OCI-LY7 (cell line): ENCODE data around the gene PCBD2.

Experiments
- EZH2phosphoT487 ChIP-seq: fragments of 200-600 bp; sonication (generic); IDR thresholded peaks from 2 replicates; pipeline ENCODE4 v1.6.1; 2018; ENCODE audit warnings: low read depth, borderline replicate concordance, mild to moderate bottlenecking, mixed run types, antibody characterized with exemption, low read length, moderate library complexity, mixed read lengths
- TF ChIP-seq, protein P1 (sequence below): fragments of 200-600 bp; sonication (generic); conservative IDR thresholded peaks from 2 replicates; pipeline ENCODE4 v1.5.1; 2014; ENCODE audit warnings: mild to moderate bottlenecking, antibody characterized with exemption, low read length, moderate library complexity, mixed read lengths

DNA sequence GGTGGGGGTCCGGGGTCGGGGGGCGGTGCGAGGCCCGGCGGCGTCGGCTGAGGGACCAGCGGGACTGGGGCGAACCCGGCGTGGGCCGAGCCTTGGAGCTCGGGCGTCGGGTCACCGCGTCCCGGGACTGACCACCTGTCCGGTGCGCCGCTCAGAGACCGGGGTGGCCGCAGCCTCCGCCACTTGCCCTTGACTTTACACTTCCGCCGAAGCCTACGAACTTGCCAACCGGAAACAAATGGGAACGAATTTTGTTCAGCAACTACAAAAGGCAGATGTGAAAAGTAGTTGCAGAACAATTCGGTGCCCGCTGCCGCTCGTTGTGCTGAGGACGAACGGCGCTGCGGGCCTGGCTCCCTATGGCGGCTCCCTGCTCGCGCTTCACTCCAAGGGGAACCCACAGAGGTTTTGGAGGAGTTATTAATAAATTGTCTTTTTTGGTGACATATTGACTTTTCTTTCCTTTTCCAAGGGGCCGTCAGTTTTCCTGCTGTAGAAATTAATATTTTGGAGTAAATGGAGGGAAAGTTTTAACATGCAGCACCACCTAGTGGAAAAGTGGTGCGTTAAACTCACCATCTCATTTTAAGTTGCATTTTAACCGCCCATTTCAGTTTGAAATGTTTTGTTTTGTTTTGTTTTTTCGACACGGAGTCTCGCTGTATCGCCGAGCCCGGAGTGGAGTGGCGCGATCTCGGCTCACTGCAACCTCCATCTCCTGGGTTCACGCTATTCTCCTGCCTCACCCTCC, 490 bp downstream of the PCBD2 start:
- TF ChIP-seq, protein P1, sequence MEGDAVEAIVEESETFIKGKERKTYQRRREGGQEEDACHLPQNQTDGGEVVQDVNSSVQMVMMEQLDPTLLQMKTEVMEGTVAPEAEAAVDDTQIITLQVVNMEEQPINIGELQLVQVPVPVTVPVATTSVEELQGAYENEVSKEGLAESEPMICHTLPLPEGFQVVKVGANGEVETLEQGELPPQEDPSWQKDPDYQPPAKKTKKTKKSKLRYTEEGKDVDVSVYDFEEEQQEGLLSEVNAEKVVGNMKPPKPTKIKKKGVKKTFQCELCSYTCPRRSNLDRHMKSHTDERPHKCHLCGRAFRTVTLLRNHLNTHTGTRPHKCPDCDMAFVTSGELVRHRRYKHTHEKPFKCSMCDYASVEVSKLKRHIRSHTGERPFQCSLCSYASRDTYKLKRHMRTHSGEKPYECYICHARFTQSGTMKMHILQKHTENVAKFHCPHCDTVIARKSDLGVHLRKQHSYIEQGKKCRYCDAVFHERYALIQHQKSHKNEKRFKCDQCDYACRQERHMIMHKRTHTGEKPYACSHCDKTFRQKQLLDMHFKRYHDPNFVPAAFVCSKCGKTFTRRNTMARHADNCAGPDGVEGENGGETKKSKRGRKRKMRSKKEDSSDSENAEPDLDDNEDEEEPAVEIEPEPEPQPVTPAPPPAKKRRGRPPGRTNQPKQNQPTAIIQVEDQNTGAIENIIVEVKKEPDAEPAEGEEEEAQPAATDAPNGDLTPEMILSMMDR, result peak; percentile 90
- no peak for TF ChIP-seq EZH2phosphoT487
